Left ventricle myocardium superior (tissue), 1 donor: ENCODE results near the gene LRP4. TPM values are rescaled to one million over a fixed set of nuclear protein-coding genes. Genes with fewer than 3 reads are reported as not detected.

Experiments used
- ATAC-seq: fragments of 200-7000 bp; cut with Tn5 transposase; one replicate; pipeline ENCODE4 v1.9.1; 2020; ENCODE audit warnings: mild to moderate bottlenecking, moderate library complexity
- DNase-seq: peaks from one replicate; pipeline ENCODE4 v3.0.0-alpha.2; 2020
- intact Hi-C: fragments of 100-400 bp; cut with micrococcal nuclease; formaldehyde crosslinking; loops from one replicate; pipeline ENCODE4 v1.11.0; 2022
- total RNA-seq: library from RNA; stranded (reverse); fragmentation: NEBNext Ultra II Directional; extraction: Animal tissue kit (Norgen Biotek cat#: 25700); gene quantifications from one replicate; pipeline ENCODE4 v1.2.1, GENCODE V29; 2021
- donor health status: DM: no; HTN: yes; CAD: no; lungs with severe emphysema.

LRP4 gene
- total RNA-seq, 1 donor from 2014 or later = 21.9 TPM

DNA sequence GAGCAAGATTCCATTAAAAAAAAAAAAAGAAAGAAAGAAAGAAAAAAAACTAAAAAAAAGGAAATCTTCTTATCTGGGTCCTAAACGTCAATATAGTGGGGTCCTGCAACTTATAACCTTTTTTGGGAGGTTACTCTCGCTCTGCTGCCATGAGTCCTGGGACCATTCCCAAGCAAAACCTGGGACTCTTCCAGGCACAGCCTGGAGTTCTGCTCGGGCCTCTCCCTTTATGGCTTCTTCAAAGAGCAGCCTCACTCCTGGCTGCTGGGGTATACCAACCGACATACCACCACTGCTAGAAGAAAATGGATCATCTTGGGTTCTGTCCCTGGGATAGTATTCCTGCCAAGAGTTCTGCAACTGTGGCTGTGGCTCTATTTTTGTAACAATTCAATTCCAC is 58.1 kb downstream of the LRP4 start:
- intact Hi-C loops = no loop called here
- DNase-seq (no peak), ATAC-seq (no peak)

DNA sequence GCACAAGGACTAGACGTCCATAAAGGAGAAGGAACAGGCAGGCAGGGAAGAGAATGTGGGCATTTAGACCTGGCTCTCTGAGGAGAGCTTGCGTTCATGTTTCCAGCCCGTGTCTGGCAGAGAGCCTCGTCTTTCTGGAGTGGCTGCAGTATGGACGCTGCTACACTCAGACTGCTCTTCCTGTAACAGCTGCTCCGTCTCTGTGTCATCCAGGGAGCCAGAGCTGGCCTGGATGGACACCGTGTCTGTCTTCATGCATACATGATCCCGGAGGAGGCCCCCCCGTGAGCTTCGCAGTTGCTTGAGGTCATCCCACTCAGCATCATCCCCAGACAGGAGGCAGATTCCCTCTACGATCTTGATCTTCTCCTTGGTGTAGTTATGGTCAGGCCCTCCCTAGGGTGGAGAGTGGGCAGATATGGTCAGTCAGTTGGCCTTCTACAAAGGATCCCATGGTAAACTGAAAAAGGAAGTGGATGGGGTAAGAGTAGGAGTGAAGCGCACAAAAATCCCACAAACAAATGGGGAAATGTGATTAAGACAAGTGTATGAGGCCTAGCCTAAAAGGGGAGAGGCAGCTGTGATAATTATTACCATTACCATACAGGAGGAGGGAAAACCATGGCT is 59.3 kb downstream of the LRP4 start:
- intact Hi-C loops = no loop called here
- no peak for DNase-seq

DNA sequence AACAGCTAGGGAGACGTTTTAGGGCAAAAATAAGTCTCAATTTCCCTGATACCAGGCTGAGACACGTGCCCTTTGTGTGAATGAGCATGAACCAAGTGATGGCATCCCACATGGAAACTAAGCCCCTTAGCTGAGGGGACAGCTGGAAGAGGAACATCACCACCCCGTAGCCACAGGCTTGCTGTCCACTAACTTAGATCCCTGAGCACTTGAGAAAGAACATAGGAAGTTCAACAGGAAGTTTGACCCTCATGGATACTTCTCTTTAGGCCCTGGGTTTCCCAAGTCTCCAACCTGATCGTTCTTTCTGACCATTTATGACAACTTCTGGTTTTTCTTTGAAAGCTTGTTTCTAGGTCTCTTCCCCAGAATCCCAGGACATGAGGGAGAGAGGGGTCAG is 60.7 kb downstream of the LRP4 start:
- intact Hi-C loops = no loop called here
- peak; percentile 64 for ATAC-seq

More for the DNA sequence above, 59.3 kb downstream of the LRP4 start:
- peak; percentile 43 for ATAC-seq

DNA sequence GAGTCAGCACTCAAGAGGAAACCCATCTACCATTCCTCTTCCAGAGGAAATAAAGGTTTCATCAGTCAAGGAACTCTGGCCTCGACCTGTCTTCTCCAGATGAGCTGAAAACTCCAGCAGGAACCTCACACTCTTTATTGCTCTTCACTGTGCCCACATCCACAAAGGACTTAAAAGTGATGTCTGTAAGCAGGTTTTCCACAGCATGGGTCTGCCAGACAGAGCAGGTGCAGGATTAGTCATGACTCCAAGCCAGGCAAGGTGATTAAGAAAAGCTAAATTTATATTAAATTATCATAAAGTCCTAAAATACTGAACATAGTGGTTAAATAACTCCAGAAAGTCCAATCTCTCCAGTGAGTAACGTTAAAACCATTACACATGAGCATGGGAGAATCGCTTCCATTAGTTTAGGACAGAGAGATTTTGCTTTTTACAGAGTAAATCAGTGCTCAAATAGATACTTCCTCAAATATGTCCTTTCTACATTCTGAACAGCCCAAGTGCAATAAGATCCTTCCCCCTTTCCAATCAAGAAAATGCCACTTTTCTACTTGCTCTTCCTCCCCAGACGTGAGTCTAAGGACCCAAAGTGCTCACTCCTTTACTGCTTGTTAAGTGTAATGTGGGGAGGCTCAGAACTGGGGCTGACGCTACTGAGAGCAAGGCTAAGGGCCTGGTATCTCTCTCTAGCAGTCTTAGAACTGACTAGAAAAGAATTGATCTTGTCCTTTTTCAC is 61.6 kb downstream of the LRP4 start:
- intact Hi-C loops = no loop called here
- DNase-seq = no peak
- ATAC-seq = no peak

More for the DNA sequence above, 60.7 kb downstream of the LRP4 start:
- DNase-seq = no peak

DNA sequence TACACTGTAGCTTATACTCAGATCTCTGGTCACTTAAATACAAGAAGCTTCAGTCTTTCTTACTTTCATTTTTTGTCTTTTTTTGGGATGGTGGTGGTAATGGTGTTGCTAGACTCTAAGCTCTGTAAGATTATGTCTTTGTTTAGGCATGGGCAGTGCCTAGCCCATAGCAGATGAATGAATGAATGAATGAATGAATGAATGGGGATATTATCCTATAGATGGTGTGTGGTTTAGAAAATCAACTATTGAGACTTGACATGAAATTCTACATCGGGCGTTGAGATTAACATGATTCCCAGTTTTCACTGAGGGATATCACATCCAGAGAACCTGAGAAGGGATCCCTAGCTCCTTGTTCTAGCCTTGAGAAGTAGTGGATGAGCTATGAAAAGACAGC is 62.5 kb downstream of the LRP4 start:
- DNase-seq (no peak), ATAC-seq (no peak)
- intact Hi-C loops = no loop called here

DNA sequence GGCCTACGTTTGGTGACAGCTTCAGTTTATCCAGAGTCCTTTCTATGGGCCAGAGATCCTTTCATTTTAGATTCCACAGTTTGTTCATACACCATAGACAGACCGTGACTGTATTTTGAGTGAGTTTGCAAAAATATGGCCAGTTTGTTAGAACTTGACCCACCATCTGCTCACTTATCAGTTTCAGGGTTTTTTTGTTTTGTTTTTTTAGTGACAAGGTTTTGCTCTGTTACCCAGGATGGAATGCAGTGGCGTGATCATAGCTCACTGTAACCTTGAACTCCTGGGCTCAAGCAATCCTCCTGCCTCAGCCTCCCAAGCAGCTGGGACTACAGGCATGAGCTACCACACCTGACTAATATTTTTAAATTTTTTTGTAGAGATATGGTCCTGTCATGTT is 63.2 kb downstream of the LRP4 start:
- DNase-seq = no peak
- intact Hi-C loops = no loop called here
- no peak for ATAC-seq

DNA sequence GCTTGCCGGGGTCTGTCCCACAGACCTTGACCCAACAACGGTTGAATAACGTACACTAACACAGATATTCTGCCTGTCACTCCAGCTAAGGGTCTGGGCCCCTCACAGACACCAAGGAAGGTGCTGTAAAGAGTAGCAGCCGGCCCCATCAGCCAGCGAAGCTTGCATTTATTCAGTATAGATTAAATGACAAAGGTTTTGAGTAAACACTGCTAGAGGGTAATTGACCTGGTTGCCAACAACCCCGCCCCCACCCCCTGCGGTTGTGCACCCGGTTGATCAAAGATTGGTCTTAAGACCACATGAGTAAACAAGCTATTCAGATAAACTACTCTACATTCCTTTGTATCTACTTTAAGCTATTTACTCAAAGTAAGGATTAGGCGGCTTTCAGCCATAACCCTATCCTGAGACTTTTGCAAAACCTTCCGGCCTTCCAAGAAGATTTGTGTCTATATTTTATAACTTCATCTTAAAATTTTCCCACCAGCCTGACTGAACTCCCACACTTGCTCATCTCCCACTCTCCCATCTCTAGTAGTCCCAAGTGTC is 67.4 kb downstream of the LRP4 start:
- intact Hi-C loops = no loop called here
- DNase-seq (no peak), ATAC-seq (no peak)

DNA sequence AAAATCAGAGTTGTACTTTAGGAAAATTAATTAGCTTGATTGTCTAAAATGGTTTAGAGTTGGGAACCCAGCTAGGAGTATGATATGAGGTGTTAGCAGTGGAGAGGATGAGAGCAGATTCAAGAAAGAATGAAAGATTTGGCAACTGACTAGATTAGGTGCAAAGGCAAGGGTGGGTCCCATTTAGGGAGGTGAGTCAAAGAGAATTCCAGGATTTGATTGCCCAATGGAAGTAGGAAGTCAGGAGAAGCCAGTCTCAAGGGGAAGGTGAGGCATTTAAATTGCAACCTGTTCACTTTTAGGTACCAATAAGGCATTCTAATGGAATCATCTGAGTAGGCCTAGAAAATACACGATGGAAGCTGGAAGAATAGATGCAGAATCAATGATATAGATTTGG is 68.7 kb downstream of the LRP4 start:
- intact Hi-C loops = no loop called here
- DNase-seq (no peak), ATAC-seq (no peak)

DNA sequence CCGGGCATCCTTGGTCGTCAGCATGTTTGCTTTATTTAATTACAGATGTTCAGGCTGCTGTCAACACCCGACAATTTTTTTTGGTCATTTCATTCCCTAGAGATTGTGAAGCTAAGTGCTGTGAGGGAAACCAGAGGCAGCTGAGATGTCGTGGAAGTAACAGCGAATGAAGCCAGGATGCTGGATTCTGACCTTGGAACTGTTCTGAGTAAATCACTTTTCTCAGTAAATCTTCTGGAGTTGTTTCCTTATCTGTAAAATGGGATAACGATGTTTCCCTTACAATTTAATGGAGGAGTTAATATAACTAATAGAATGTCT is 71.9 kb downstream of the LRP4 start:
- ATAC-seq (no peak), DNase-seq (no peak)
- intact Hi-C loops = no loop called here

DNA sequence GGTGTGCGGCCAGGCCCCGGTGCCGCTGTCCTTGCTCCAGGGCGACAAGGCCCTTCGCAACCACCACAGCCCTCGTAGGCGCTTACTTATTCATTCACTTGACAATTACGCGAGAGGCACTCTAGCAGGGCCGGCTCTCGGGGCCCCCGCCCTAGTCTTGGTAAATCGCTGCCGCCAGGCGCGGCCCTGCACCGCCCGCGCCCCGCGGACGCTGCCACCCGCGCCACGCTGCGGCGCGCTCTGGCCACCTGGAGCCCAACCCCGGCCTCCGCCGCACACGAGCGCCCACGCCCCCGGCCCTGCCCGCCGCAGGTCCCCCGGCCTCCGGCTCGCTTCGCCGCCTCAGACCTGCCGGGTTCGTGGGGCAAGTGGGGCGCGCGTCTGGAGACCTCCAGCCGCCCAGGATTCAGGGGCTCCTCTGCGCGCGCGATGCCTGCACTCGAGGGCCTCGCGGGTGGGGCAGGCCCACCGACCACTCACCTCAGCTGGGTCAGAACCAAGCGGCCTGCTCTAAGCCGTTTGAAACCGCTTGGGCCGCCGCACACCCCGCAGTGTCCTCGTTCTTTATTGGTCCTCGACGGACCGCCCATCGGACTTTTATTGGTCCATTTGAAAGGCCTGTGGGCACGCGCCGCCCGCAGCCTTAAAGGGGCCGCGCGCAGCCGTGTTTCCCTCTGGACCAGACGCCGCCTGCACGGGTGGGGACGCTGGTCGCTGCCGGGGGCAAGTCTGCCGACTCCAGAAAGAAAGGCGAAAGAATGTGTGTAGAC is 72.4 kb downstream of the LRP4 start, which contains the start of gene CKAP5:
Gene CKAP5, minus strand, starts transcription at position 541 of the 770 bp plus-strand sequence. CDS start 25,049 bp downstream, outside the sequence.
- intact Hi-C loops = no loop called here
- ATAC-seq = peak; percentile 99
- peak; percentile 94 for DNase-seq

DNA sequence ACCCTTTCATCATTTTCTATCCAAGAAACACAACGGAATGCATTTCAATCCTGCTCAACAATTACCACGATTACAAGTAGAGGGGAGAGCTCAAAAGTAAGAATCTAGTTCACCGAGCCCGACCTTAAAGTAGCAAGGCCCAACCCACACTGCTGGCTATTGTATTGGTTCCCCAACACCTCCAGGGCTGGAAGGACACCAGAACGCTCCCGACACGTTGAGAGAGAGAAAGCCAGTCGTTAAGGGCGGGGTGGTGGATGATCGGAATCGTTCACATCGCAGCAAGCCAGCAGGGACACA is 73.0 kb downstream of the LRP4 start:
- intact Hi-C loops = no loop called here
- DNase-seq = no peak
- ATAC-seq = no peak

DNA sequence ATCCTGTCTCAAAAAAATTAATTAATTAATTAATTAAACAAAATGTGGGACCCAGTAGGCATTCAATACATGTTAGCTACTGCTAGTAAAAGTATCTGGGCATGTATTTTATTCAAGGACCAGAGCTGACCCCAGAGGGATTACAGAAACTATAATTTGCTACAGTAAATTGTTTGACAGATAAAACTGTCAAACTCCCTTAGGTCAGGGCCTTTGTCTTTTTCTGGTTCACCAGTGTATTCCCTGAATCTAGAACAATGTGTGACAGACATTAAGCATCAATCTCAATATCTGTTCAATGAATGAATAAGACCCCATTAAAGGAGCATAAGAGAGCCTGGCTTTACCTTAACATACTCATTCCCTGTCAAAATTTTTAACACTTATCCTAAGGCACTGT is 78.2 kb downstream of the LRP4 start:
- intact Hi-C loops = no loop called here
- DNase-seq (no peak), ATAC-seq (no peak)

DNA sequence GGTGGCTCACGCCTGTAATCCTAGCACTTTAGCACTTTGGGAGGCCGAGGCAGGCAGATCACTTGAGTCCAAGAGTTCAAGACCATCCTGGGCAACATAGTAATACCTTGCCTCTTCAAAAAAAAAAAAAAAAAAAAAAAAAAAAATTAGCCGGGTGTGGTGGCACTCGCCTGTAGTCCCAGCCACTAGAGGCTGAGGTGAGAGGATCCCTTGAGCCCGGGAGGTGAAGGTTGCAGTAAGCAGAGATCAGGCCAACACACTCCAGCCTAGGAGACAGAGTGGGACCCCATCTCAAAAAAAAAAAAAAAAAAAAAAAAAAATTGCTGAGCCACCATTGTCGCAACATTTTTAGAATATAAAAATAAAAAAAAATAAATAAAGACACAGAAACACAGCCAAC is 79.8 kb downstream of the LRP4 start:
- DNase-seq (no peak), ATAC-seq (no peak)
- intact Hi-C loops = no loop called here

DNA sequence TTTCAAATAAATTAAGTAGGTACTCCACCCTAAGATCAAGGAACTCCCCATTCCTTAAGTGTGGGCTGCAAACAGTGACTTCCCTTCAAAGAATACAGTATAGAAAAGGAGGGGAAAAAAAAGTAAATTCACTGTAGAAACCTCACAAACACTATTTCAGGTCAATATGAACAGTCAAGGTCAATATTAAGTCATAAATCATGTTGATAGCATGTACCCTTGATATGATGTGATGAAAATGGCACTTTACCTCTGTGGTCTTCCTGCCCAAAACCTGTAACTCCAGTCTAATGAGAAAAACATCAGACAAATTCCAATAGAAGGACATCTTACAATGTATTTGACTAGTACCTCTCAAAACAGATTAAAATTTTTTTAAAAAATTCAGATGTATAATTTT is 80.5 kb downstream of the LRP4 start:
- ATAC-seq (no peak), DNase-seq (no peak)
- intact Hi-C loops = no loop called here

DNA sequence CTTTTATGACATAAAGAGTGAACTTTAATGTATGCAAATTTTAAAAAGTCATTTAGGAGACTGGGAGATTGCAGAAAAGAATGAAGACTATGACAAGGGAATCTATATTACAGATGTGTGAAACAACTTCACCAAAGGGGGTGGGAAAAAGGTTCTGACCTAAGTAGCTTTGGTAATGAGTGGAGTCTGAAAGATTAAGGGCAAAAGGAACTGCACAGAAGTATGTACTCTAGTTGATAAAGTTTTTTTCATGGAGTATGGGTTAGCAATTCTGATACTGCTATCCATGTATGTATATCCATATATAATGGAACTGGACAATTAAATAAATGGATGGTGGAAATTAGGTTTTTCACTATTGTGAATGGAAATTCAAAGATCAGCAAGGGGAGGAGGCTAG is 81.5 kb downstream of the LRP4 start:
- intact Hi-C loops = no loop called here
- no peak for ATAC-seq
- DNase-seq = no peak

DNA sequence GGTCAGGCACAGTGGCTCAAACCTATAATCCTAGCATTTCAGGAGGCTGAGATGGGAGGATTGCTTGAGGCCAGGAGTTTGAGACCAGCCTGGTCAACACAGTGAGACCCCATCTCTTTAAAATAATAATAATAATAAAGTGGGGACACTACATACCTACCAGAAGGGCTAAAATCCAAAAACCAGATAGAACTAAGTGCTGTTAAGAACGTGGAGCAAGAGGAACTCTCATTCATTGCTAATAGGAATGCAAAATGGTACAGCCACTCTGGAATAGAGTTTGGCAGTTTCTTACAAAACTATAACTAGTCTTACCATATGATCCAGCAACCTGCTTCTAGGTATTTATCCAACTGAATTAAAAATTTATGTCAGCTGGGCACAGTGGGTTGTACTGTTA is 81.9 kb downstream of the LRP4 start:
- intact Hi-C loops = no loop called here
- ATAC-seq (no peak), DNase-seq (no peak)

DNA sequence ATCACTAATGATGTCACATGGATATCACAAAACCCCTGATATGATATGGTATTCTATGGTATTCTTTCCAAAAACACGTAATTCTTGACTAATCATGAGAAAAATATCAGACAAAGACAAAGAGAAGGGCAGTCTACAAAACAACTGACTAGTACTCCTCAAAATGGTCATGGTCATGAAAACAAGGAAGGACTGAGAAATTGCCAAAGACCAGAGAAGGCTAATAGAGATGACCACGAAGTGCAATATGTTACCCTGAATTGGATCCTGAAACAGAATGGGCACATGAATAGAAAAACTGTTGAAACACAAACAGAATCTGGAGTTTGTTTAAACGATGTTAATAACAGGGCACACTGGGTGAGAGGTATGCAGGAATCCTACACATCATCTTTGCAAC is 82.5 kb downstream of the LRP4 start:
- intact Hi-C loops = no loop called here
- DNase-seq (no peak), ATAC-seq (no peak)

DNA sequence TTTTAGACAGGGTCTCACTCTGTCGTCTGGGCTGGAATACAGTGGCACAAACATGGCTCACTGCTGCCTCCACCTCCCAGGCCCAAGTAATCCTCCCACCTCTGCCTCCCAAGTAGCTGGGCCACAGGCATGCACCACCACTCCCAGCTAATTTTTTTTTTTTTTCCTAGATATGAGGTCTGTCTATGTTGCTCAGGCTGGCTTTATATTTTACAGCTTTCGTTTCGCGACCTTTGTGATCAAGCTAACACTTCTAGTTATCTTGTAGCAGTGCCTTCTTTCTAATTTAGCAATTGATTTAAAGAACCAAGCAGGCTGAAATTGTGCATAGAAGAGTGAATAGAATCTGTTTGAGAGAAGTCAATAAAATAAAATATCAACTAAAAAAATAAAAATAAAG is 83.5 kb downstream of the LRP4 start:
- intact Hi-C loops = no loop called here
- ATAC-seq (no peak), DNase-seq (no peak)

DNA sequence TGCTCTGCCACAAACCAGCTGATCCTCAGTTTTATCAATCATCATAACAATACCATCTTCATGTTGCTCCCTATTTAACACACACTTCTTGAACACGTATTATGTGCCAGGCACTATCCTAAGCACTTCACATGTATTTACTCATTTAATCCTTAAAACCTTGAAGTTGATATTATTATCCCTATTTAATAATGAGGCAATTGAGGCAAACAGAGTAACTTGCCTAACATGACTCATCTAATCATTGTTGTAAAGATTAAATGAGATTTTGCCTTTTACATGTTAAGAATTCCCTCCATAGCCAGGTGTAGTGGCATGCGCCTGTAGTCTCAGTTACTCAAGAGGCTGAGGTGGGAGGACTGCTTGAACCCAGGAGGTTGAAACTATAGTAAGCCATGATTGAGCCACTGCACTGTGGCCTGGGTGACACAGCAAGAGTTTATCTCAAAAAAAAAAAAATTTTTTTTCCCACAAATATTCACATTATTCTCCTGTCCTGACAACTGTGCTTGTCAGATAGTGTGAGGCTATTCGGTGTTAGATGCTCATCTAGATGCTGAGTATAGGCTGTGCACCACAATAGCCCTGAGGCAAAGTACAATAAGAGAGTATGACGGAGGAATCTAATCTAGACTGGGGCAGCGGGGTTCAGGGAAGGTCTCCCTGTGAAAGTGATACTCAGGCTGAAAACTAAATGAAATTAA is 85.7 kb downstream of the LRP4 start:
- intact Hi-C loops = no loop called here
- no peak for DNase-seq
- ATAC-seq = no peak

DNA sequence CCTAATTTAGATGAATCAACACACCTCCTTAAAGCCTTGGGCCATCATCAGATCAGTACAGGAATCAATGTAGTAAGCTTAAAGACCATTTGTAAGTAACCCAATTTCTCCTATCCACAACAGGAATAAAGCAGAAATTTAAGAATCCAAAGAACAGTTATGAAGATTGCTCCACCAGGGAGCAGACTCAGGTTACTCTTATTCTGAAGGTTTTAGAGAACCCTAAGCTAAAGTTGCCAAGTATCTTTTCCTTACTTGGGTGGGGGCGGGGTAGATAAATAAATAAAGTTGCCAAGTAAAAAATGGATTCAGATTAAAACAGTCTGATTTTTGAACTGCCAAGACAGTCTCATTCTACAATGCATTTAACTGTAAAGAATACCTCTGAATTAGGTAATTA is 90.4 kb downstream of the LRP4 start:
- no peak for DNase-seq
- intact Hi-C loops = no loop called here
- no peak for ATAC-seq
